AG04450 (cell line): ENCODE measurements around the gene ARTN. TPM values are rescaled to one million over a fixed set of nuclear protein-coding genes. Genes with fewer than 3 reads are reported as not detected.
A peak's percentile ranks its signal among the peaks of the same experiment; 100 is the strongest.

Source experiments
- CTCF ChIA-PET: fragments of 300-600, 350-600 bp; formaldehyde crosslinking; extraction: SDS; loops from one replicate; lab custom pipeline; 2022; ENCODE audit warnings: antibody characterized with exemption, inconsistent platforms; lab: Charles Lee
- POLR2A ChIA-PET: fragments of 350-600 bp; formaldehyde crosslinking; extraction: SDS; loops from one replicate; lab custom pipeline; 2021; ENCODE audit warnings: antibody characterized with exemption, inconsistent platforms; lab: Yijun Ruan, JAX
- DNase-seq: peaks from one replicate; pipeline ENCODE4 v3.0.0-alpha.2; 2011; ENCODE audit warnings: low read depth, low spot score
- H3K27ac ChIP-seq: one replicate; pipeline ENCODE4 v1.5.1; 2012; ENCODE audit warnings: low read depth, low read length, control low read depth
- H3K27me3 ChIP-seq: one replicate; pipeline ENCODE4 v1.6.0; 2012; ENCODE audit warnings: low read length; ENCODE audit not compliant: control insufficient read depth, insufficient read depth
- H3K4me3 ChIP-seq: 2 replicates; pipeline ENCODE4 v1.5.1; 2011; ENCODE audit warnings: mild to moderate bottlenecking, low read depth, low read length, control low read depth
- H3K9me3 ChIP-seq: 2 replicates; pipeline ENCODE4 v1.5.1; 2012; ENCODE audit warnings: low read length; ENCODE audit not compliant: control insufficient read depth, insufficient read depth
- polyA plus RNA-seq: library from polyadenylated mRNA; depleted of rRNA; stranded (reverse); fragments of >200 nt; gene quantifications from 2 replicates; pipeline ENCODE4 v1.2.3, GENCODE V29; 2011
- TF ChIP-seq, protein P1 (sequence below): IDR thresholded peaks from 2 replicates; pipeline ENCODE4 v1.5.1; 2011; ENCODE audit warnings: low read depth, low read length, control low read depth, inconsistent platforms

The ARTN gene
- polyA plus RNA-seq, 1 experiment, result not detected

DNA sequence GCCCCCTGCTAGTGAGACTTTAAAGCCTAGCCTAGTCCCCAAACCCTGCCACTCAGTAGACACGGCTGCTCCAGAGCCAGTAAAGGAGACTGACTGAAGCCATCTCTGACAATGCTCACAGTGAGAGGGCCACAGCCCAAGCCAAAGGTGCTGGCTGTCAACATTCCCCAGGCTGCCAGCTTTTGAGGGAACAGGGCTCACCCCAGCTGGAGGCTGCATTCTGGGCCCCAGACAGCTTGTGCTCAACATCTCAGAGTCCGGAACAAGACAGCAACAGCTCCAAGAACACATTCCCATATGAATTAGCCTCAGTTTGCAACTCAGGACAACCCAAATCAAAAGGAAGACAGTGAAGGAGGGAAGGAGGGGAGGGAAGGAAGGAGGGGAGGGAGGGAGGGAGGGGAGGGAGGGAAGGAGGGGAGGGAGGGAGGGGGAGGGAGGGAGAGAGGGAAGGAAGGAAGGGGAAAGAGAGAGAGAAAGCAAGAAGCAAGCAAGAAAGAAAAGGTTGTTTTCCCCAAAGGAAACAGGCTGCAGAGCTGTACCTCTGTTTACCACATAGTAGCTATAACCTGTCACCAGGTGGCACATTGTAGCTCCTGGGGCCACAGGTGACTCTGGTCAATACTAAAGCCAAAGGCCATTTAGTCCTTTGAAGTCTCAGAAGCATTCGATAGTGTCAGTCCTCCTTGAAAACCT is 5.4 kb downstream of the ARTN start:
- Histone ChIP-seq H3K27me3 (no peaks in the 10 kb centered on the region), H3K9me3 (no peaks in the 10 kb centered on the region), H3K4me3 (no peak overlapping the region), H3K27ac (no peak overlapping the region)
- TF ChIP-seq, protein P1, sequence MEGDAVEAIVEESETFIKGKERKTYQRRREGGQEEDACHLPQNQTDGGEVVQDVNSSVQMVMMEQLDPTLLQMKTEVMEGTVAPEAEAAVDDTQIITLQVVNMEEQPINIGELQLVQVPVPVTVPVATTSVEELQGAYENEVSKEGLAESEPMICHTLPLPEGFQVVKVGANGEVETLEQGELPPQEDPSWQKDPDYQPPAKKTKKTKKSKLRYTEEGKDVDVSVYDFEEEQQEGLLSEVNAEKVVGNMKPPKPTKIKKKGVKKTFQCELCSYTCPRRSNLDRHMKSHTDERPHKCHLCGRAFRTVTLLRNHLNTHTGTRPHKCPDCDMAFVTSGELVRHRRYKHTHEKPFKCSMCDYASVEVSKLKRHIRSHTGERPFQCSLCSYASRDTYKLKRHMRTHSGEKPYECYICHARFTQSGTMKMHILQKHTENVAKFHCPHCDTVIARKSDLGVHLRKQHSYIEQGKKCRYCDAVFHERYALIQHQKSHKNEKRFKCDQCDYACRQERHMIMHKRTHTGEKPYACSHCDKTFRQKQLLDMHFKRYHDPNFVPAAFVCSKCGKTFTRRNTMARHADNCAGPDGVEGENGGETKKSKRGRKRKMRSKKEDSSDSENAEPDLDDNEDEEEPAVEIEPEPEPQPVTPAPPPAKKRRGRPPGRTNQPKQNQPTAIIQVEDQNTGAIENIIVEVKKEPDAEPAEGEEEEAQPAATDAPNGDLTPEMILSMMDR, result no peak
- POLR2A ChIA-PET, result no interaction called here
- CTCF ChIA-PET, result interaction anchor here (0.8 to 6.8 kb wide), 4 partner anchors 109 to 176 kb away, joined by 3 to 438 read pairs (median 7); no protein-coding TSS in a partner anchor
- no peak for DNase-seq

DNA sequence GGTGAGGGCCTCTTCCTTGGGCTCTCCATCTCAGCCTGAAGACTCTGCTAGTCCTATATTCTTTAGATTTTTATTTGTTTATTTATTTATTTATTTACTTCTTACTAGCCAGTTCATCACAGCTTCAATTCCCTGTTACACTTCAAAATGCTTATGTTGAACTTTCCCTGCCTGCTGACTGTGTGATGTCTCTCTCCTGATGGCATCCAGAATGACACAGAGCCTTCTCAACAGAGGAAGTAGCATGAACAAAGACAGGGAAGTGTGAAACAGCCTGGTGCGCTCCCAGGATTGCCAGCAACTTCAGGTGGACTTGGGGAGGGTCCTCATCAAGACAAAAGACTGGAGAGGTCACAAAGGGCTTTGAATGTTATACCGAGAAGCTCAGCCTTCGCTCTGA is 8.8 kb downstream of the ARTN start:
- Histone ChIP-seq H3K27ac (no peak overlapping the region), H3K4me3 (no peak overlapping the region), H3K27me3 (no peaks in the 10 kb centered on the region), H3K9me3 (no peaks in the 10 kb centered on the region; the same call in 1 of the 2 replicates)
- DNase-seq, result no peak
- ChIA-PET CTCF (interaction anchor here (1.5 to 7.5 kb wide), 2 partner anchors 8 to 179 kb away, joined by 8 to 80 read pairs; partner anchors contain the start of gene ARTN), POLR2A (no interaction called here)
- TF ChIP-seq, protein P1, result no peak

DNA sequence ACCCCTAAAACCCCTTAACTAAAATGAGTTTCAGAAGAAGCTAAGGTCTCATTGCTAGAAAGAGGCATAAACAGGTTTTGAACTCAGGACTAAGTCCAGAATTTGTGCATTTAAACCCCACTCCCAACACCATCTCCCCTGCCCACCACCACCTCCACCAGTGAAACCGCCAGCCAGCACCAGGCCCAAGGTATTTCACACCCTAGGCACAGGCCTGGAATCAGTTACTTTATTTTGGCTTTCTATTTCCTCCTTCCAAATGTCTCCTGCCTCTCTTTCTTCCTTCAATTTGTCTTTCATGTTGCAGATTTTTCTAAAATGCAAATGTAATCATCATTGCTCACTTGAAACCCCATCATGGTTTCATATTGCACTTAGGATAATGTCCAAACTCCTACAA is 11.3 kb downstream of the ARTN start:
- POLR2A ChIA-PET, result interaction anchor here (1.3 kb wide), 1 partner anchor 10 kb away, joined by 5 read pairs; no protein-coding TSS in a partner anchor
- CTCF ChIA-PET, result interaction anchor here (1.0 to 7.5 kb wide), 3 partner anchors 11 to 181 kb away, joined by 6 to 80 read pairs (median 27); partner anchors contain the start of gene ARTN

DNA sequence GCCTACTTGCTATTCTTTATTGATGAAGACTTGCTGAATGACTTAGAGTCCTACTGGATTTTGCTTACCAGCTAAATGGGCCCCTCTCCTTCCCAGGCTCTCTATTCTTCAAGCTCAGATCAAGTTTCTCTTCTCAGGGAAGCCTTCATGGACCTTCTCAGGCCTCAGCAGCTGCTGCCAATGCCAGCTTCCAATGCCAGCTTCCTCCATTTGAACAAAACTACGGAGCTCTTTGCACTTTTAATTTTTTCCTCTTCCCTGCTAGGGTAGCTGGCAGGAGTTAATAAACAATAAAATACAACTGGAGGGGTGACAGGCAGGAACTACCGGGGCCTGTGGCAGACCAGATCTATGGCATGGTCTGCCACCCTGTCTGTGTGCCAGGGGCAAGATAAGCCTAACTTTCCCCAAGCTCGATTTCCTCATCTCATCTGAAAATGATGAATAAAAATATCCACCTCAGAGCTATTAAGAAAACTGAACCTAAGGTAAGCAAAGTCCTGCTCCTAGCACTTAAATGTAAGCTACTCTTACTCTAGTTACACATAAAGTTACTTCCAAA is 12.2 kb downstream of the ARTN start:
- no peaks in the 10 kb centered on the region for H3K27me3 ChIP-seq
- no peak overlapping the region for H3K27ac ChIP-seq
- H3K9me3 ChIP-seq, result no peaks in the 10 kb centered on the region; the same call in 1 of the 2 replicates
- ChIA-PET POLR2A (interaction anchor here (0.6 to 1.6 kb wide), 4 partner anchors 11 to 296 kb away, joined by 3 to 5 read pairs (median 4); partner anchors contain the start of genes ATP6V0B and KDM4A), CTCF (interaction anchor here (0.6 to 7.5 kb wide), 7 partner anchors 9 to 182 kb away, joined by 3 to 80 read pairs (median 7); partner anchors contain the start of genes ARTN and DPH2)
- DNase-seq, result no peak
- TF ChIP-seq, protein P1, result no peak
- H3K4me3 ChIP-seq, result peak overlapping the region; percentile 91

More for the DNA sequence above, 11.3 kb downstream of the ARTN start:
- H3K4me3 ChIP-seq, result no peak overlapping the region
- no peaks in the 10 kb centered on the region for H3K27me3 ChIP-seq
- no peak for DNase-seq
- no peaks in the 10 kb centered on the region; the same call in 1 of the 2 replicates for H3K9me3 ChIP-seq
- no peak overlapping the region for H3K27ac ChIP-seq
- TF ChIP-seq, protein P1, result no peak
